Measurements from ENCODE around the gene ADGRE3. TPM values are rescaled to one million over a fixed set of nuclear protein-coding genes. Genes with fewer than 3 reads are reported as not detected.

ADGRE3 gene
- total RNA-seq, 1 experiment from 2014 or later, result not detected

GRCh38 chr19:14719162-14719561, 44.5 kb upstream of the ADGRE3 start:
- Histone ChIP-seq H3K9me3 (ENCODE audit: control insufficient read depth, low read depth, low read length) (peaks cover 52% of the 10 kb centered on the region), H2BK5ac (ENCODE audit: insufficient read length, low read length) (no peak overlapping the region)
- WGBS (ENCODE audit: extremely low coverage, insufficient read length, low lambda C conversion rate), result no CpG with 5 or more reads among the region's 3 CpGs

More at GRCh38 chr19:14719162-14719561, 44.5 kb upstream of the ADGRE3 start:
- Histone ChIP-seq H3K56ac (ENCODE audit: insufficient read length, low read depth, low read length) (no peak overlapping the region), H3K14ac (ENCODE audit: insufficient read depth, low read length) (no peak overlapping the region), H3T11ph (ENCODE audit: low read length) (no peak overlapping the region), H2BK20ac (ENCODE audit: low read depth, low read length, poor library complexity, severe bottlenecking) (no peak overlapping the region), H3K79me2 (ENCODE audit: insufficient read depth, low read length) (no peaks in the 10 kb centered on the region), H3K4me2 (ENCODE audit: insufficient read depth, insufficient read length, low read length) (no peak overlapping the region), H2BK120ac (ENCODE audit: low read depth, low read length, poor library complexity, severe bottlenecking) (no peak overlapping the region), H4K5ac (ENCODE audit: insufficient read length, low read depth, low read length) (no peak overlapping the region), H3K27me3 (ENCODE audit: insufficient read depth, low read length) (no peaks in the 10 kb centered on the region), H3K18ac (ENCODE audit: insufficient read length, low read depth, low read length) (no peak overlapping the region), H2BK15ac (ENCODE audit: low read depth, low read length) (no peak overlapping the region), H3K79me1 (ENCODE audit: insufficient read depth, low read depth, low read length, poor library complexity, severe bottlenecking) (no peaks in the 10 kb centered on the region), H4K20me1 (ENCODE audit: control insufficient read depth, insufficient read depth, insufficient read length) (no peaks in the 10 kb centered on the region), H4K8ac (replicated peaks; ENCODE audit: insufficient read length, low read depth, low read length) (no peak overlapping the region), H3K4me1 (ENCODE audit: insufficient read depth, low read length) (no peaks in the 10 kb centered on the region), H3K9ac (ENCODE audit: extremely low read depth, insufficient read length, low read length) (no peak overlapping the region), H3K23me2 (ENCODE audit: insufficient read length, low read depth, low read length, poor library complexity, severe bottlenecking) (no peaks in the 10 kb centered on the region), H3K4ac (ENCODE audit: low read depth, low read length) (no peak overlapping the region), H2BK12ac (ENCODE audit: insufficient read length, low read depth, low read length) (no peak overlapping the region), H2AK5ac (ENCODE audit: insufficient read length, low read length) (no peak overlapping the region), H3K23ac (ENCODE audit: insufficient read length, low read depth, low read length) (no peak overlapping the region), H3K27ac (ENCODE audit: insufficient read length, low read depth, low read length) (no peak overlapping the region), H2AFZ (ENCODE audit: low read length) (no peak overlapping the region), H4K91ac (ENCODE audit: insufficient read length, low read depth, low read length) (no peak overlapping the region)
- Mint-ChIP-seq H3K9me3 (peaks cover 90 to 96% of the 10 kb centered on the region in 2 experiments), H3K27ac (no peak overlapping the region), H3K36me3 (ENCODE audit: insufficient read depth in 1 of 3, low read depth in 3 of 3) (peaks cover 64 to 87% (median 69%) of the 10 kb centered on the region in 3 experiments), H3K4me1 (no peaks in the 10 kb centered on the region), H3K27me3 (ENCODE audit: low read depth) (no peaks in the 10 kb centered on the region; the same call in 1 of the 2 replicates), H3K4me3 (no peak overlapping the region)
- TF ChIP-seq CTCF (conservative IDR thresholded peaks at IDR 0.05), result no peak
- no peak for DNase-seq

Data from H9 (cell line).